GM13977 (cell line): Measurements from ENCODE around the gene OR6A2.

Source experiments
- DNase-seq: peaks from one replicate; pipeline ENCODE4 v3.0.0; 2012; ENCODE audit warnings: low spot score
- in situ Hi-C: fragments of 300-500 bp; cut with MboI; formaldehyde crosslinking; loops from one replicate; pipeline ENCODE4 v1.12.0; 2022; ENCODE audit warnings: low sequenced_read_pairs, low pct_unique_long_range_greater_than_20kb, mixed read lengths, inconsistent platforms; ENCODE audit not compliant: unreplicated experiment
- TF ChIP-seq, protein P1 (sequence below): IDR thresholded peaks from 2 replicates; pipeline ENCODE4 v1.5.1; 2012; ENCODE audit warnings: mild to moderate bottlenecking, control low read depth; ENCODE audit not compliant: insufficient read depth; ENCODE audit errors: extremely low read depth, missing control alignments

OR6A2 gene

DNA sequence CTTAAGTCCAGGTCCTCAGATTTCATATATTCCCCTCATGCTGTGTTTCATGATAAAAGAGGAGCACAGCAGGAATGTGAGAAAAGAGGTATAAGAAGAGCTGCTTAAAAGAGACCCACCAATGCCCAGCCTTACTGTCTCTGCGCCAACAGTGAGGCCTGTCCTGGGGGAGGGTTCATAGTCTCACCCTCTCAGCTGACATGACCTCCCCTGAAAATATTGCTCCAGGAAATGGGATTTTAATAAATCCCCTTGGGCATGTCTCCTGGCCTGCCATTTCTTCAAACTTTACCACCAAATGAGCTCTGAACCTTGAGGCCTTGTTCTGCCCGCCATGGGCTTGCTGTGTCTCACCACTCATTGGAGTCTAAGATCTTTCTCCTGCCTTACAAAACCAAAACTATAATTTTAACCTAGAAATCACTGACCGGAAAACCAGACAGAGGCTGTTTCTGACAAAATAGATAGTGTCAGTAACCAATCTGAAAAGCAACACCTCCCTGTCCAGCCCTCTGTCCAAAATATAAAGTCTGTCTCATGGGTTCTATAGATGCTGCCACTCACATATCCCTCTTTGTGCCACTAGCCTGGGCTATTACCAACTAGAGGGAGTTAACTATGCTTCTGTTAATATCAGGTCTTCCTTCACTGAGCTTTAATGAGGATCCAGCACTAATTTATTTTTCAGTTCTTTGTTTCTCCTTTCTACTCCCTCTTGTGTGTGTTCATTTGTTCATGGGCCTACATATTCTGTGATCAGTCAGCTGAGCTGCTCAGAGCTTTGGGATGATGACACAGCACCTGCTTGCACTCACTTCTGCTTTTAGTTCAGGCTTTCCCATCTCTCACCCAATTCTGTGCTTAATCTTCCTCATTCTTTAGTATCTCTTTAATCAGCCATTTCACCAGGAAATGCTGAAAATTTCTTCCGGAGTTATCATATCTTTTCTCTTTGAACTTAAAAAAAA is 27.3 kb downstream of the OR6A2 start, which contains the start of gene OR2AG2:
Gene OR2AG2 (minus strand): TSS at position 51 of the 968 bp plus-strand sequence. CDS start 3,019 bp downstream, outside the sequence.
- TF ChIP-seq, protein P1, sequence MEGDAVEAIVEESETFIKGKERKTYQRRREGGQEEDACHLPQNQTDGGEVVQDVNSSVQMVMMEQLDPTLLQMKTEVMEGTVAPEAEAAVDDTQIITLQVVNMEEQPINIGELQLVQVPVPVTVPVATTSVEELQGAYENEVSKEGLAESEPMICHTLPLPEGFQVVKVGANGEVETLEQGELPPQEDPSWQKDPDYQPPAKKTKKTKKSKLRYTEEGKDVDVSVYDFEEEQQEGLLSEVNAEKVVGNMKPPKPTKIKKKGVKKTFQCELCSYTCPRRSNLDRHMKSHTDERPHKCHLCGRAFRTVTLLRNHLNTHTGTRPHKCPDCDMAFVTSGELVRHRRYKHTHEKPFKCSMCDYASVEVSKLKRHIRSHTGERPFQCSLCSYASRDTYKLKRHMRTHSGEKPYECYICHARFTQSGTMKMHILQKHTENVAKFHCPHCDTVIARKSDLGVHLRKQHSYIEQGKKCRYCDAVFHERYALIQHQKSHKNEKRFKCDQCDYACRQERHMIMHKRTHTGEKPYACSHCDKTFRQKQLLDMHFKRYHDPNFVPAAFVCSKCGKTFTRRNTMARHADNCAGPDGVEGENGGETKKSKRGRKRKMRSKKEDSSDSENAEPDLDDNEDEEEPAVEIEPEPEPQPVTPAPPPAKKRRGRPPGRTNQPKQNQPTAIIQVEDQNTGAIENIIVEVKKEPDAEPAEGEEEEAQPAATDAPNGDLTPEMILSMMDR = no peak
- in situ Hi-C loops = no loop called here
- DNase-seq = peak; percentile 33

DNA sequence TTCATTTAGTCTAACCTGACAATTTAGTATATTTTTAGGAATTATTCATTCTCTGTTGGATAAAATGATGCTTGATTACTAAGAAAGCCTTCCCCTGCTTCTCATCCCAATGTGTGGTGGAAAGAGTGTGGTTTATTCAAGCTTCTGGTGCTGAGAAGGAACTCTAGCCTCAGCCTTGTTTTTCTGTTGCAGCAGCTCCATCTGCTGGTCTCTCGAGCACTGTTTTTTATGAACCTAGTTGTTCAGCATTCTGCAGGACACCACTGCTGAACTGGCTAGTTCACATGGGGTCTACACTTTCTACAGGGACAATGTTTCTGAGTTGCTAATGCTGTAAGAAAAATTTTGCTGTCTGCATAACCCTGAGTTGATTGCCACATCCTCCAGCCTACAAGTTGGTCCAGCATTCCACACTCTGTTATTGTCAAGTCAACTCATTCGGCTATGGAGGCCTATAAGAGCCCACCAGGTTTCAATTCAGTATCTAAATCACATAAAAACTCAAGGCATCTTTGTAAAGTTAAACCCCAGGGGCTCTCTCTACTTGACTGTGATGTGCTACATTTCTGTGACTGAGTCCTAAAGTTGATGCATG is 42.0 kb downstream of the OR6A2 start:
- in situ Hi-C loops = no loop called here
- TF ChIP-seq, protein P1 = peak; percentile 80
- DNase-seq = peak; percentile 39

DNA sequence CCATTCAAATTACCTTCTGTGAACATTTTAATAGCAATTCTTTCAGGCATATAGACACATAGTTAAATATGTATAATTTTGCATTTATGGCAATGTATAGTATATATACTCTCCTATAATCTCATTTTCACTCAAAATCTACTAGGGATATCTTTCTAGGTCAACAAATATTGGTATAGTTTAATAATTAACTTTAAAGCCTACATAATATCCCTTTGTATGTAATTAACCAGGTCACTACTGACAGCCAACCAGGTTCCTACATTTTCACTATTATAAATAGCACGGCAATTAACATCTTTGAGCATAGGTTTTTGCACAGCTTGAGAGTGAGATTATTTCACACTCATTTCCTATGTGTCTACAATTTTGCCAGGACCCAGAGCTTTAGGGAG is 43.5 kb downstream of the OR6A2 start:
- no peak for DNase-seq
- TF ChIP-seq, protein P1 = no peak
- in situ Hi-C loops = no loop called here

DNA sequence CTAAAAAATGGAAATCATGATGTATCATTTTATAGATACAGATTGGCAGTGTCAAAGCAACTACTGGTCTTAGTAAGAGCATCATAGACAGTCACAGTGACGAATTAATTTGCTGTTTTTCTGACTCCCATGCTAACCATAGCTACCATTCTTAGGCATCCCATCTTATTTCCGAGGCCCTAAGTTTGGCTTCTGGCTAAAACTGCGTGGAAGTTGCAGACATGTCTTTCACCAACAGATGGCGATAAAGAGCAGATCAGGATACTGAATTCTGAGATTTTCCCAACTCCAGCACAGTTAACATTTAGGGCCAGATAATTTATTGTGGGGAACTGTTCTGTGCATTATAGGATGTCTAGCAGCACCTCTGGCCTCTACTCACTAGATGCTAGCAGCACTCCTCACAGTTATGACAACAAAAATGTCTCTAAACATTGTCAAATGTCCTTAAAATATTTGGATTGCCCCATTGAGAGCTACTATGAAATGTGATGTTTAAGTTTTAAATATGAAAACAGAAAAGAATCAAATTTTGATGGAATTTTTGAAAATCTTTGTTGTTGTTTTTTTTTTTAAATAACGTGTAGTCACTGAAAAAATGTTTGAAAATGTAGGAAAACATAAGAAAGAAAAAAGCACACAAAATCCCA is 44.1 kb downstream of the OR6A2 start:
- in situ Hi-C loops = no loop called here
- TF ChIP-seq, protein P1 = peak; percentile 81
- DNase-seq = peak; percentile 27

DNA sequence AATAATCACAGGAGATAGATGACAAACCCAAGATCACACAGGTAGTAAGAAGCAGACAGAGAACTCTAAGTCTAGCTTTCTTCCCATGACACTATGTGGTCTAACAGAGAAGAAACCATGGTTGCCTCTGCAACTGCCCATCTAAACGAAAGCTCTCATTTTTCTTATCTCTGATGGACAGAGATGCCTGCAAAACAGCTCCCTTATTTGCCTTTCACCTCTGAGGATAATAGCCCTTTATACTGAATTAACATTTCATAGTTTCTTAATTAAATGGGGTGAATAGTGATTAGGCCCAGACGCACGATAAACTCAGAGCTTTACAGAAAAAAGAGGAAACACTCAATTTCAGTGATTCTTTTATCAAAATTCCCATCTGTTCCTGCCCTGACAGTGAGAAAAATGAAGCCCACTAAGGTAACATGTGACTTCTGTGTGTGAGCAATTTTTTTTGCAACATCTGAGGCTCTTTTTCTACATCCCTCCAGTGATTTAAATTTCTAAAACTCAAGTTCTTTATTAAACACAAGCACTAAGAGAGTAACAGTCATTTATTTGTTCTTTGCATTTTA is 52.3 kb downstream of the OR6A2 start:
- TF ChIP-seq, protein P1 = no peak
- peak; percentile 7 for DNase-seq
- in situ Hi-C loops = no loop called here

DNA sequence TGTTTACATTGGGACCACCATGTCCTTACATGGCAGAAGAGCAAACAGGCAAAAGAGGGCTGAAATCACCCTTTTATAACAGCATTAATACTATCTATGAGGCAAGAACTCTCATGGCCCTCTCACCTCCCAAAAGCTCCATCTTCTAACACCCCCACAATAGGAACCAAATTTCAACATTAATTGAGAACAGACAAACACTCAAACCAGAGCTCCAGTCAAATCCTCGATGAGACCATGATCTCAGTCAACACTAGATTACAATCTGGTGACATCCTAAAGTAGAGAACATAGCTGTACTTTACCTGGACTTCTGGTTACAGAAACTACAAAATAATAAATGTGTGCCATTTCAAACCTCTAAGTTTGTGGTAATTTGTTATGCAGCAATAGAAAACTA is 52.9 kb downstream of the OR6A2 start:
- no peak for DNase-seq
- TF ChIP-seq, protein P1 = no peak
- in situ Hi-C loops = no loop called here
